NCI-H2196 (cell line): ENCODE measurements around the gene WBP2.

Experiments used
- DNase-seq: peaks from one replicate; lab custom pipeline; 2025; ENCODE audit not compliant: unreplicated experiment; lab: John Stamatoyannopoulos, UW

Gene WBP2

GRCh38 chr17:75845933-75846691, 9.0 kb downstream of the WBP2 start:
- DNase-seq = no peak

GRCh38 chr17:75845058-75845711, 9.9 kb downstream of the WBP2 start:
- DNase-seq = peak; percentile 68

GRCh38 chr17:75844530-75845057, 10.5 kb downstream of the WBP2 start:
- no peak for DNase-seq

GRCh38 chr17:75843577-75844529, 11.3 kb downstream of the WBP2 start, which contains the start of gene UNC13D:
TSS of gene UNC13D (minus strand) at chr17:75844404. CDS start at chr17:75844337, 67 bp downstream.
- no peak for DNase-seq

- DNase-seq = no peak
Observed at GRCh38 chr17:75842963-75843576, 12.1 kb downstream of the WBP2 start.

GRCh38 chr17:75842411-75842810, 12.7 kb downstream of the WBP2 start:
- DNase-seq = no peak

GRCh38 chr17:75840799-75841164, 14.4 kb downstream of the WBP2 start:
- no peak for DNase-seq

- no peak for DNase-seq
Observed at GRCh38 chr17:75839942-75840798, 15.0 kb downstream of the WBP2 start.

- no peak for DNase-seq
Observed at GRCh38 chr17:75838410-75838809, 16.7 kb downstream of the WBP2 start.

- no peak for DNase-seq
Observed at GRCh38 chr17:75837899-75838298, 17.2 kb downstream of the WBP2 start.

GRCh38 chr17:75836605-75837004, 18.5 kb downstream of the WBP2 start:
- no peak for DNase-seq

- DNase-seq = no peak
Observed at GRCh38 chr17:75835654-75835987, 19.5 kb downstream of the WBP2 start.

GRCh38 chr17:75834928-75835653, 20.0 kb downstream of the WBP2 start:
- DNase-seq = peak; percentile 33

- no peak for DNase-seq
Observed at GRCh38 chr17:75834279-75834920, 20.7 kb downstream of the WBP2 start.

GRCh38 chr17:75832652-75833400, 22.3 kb downstream of the WBP2 start:
- peak; percentile 32 for DNase-seq

GRCh38 chr17:75832164-75832651, 22.9 kb downstream of the WBP2 start:
- DNase-seq = no peak

GRCh38 chr17:75831032-75831571, 24.0 kb downstream of the WBP2 start:
- no peak for DNase-seq
